HUES64 (cell line): ENCODE data around the gene CFAP61.

ENCODE experiments used
- H3K27ac ChIP-seq: 2 replicates; pipeline ENCODE4 v1.7.0; 2013; ENCODE audit warnings: low read depth, low read length, inconsistent platforms
- H3K27me3 ChIP-seq: 2 replicates; pipeline ENCODE4 v1.6.1; 2013; ENCODE audit warnings: mild to moderate bottlenecking, low read length; ENCODE audit not compliant: insufficient read depth
- H3K36me3 ChIP-seq: 2 replicates; pipeline ENCODE4 v1.6.1; 2013; ENCODE audit warnings: mild to moderate bottlenecking, low read length; ENCODE audit not compliant: insufficient read depth
- H3K4me1 ChIP-seq: 2 replicates; pipeline ENCODE4 v1.6.1; 2013; ENCODE audit warnings: mild to moderate bottlenecking, low read length, moderate library complexity; ENCODE audit not compliant: insufficient read depth
- H3K4me3 ChIP-seq: 2 replicates; pipeline ENCODE4 v1.5.1; 2013; ENCODE audit warnings: mild to moderate bottlenecking, low read length, moderate library complexity
- H3K9ac ChIP-seq: 2 replicates; pipeline ENCODE4 v1.6.1; 2013; ENCODE audit warnings: mild to moderate bottlenecking, low read depth, low read length
- H3K9me3 ChIP-seq: 2 replicates; pipeline ENCODE4 v1.6.1; 2013; ENCODE audit warnings: low read depth, low read length; ENCODE audit not compliant: insufficient read depth
- WGBS: fragments of 150-250, 120-280 bp; methylation state at CpG from one replicate; pipeline ENCODE4 v1.1.7; 2013; ENCODE audit warnings: missing lambda C conversion rate; 5-methylcytosine and 5-hydroxymethylcytosine counted together

The CFAP61 gene

GRCh38 chr20:20181322-20181721 is 129.0 kb downstream of the CFAP61 start:
- H3K4me1 ChIP-seq: no peaks in the 10 kb centered on the region
- H3K27ac ChIP-seq: no peak overlapping the region
- H3K9me3 ChIP-seq: no peaks in the 10 kb centered on the region
- 76% methylated on average over 3 of the region's 3 CpGs for WGBS
- H3K9ac ChIP-seq: no peak overlapping the region
- no peaks in the 10 kb centered on the region for H3K27me3 ChIP-seq
- H3K4me3 ChIP-seq: no peak overlapping the region
- no peaks in the 10 kb centered on the region for H3K36me3 ChIP-seq

GRCh38 chr20:20184149-20184548 is 131.8 kb downstream of the CFAP61 start:
- H3K9me3 ChIP-seq: no peaks in the 10 kb centered on the region
- no peak overlapping the region for H3K9ac ChIP-seq
- no peak overlapping the region for H3K27ac ChIP-seq
- 90% methylated on average over 1 of the region's 1 CpG for WGBS
- H3K4me3 ChIP-seq: no peak overlapping the region
- H3K27me3 ChIP-seq: no peaks in the 10 kb centered on the region
- H3K36me3 ChIP-seq: no peaks in the 10 kb centered on the region
- H3K4me1 ChIP-seq: no peaks in the 10 kb centered on the region

GRCh38 chr20:20184706-20185105 is 132.4 kb downstream of the CFAP61 start:
- Histone ChIP-seq H3K36me3 (no peaks in the 10 kb centered on the region), H3K4me3 (no peak overlapping the region), H3K9ac (no peak overlapping the region), H3K4me1 (no peaks in the 10 kb centered on the region), H3K27ac (no peak overlapping the region), H3K9me3 (no peaks in the 10 kb centered on the region), H3K27me3 (no peaks in the 10 kb centered on the region)
- whole genome bisulfite sequencing: 90% methylated on average over 2 of the region's 2 CpGs

- no peaks in the 10 kb centered on the region for H3K36me3 ChIP-seq
- no peak overlapping the region for H3K4me3 ChIP-seq
- no peaks in the 10 kb centered on the region for H3K4me1 ChIP-seq
- whole genome bisulfite sequencing: 100% methylated on average over 1 of the region's 1 CpG
- no peaks in the 10 kb centered on the region for H3K27me3 ChIP-seq
- H3K9ac ChIP-seq: no peak overlapping the region
- no peaks in the 10 kb centered on the region for H3K9me3 ChIP-seq
- H3K27ac ChIP-seq: no peak overlapping the region
Observed at GRCh38 chr20:20188647-20189046, 136.3 kb downstream of the CFAP61 start.

- 88% methylated on average over 5 of the region's 6 CpGs for WGBS
- Histone ChIP-seq H3K27me3 (no peaks in the 10 kb centered on the region), H3K9me3 (no peaks in the 10 kb centered on the region), H3K4me3 (no peak overlapping the region), H3K9ac (no peak overlapping the region), H3K27ac (no peak overlapping the region), H3K4me1 (no peaks in the 10 kb centered on the region), H3K36me3 (no peaks in the 10 kb centered on the region)
Observed at GRCh38 chr20:20192366-20192765, 140.0 kb downstream of the CFAP61 start.

GRCh38 chr20:20195021-20195705 is 142.8 kb downstream of the CFAP61 start:
- Histone ChIP-seq H3K36me3 (no peaks in the 10 kb centered on the region), H3K27ac (no peak overlapping the region), H3K9ac (no peak overlapping the region), H3K9me3 (no peaks in the 10 kb centered on the region), H3K27me3 (no peaks in the 10 kb centered on the region), H3K4me1 (peaks cover 3% of the 10 kb centered on the region), H3K4me3 (no peak overlapping the region)
- WGBS: 85% methylated on average over 5 of the region's 6 CpGs

GRCh38 chr20:20196610-20197009 is 144.3 kb downstream of the CFAP61 start:
- peaks cover 6% of the 10 kb centered on the region for H3K4me1 ChIP-seq
- H3K27me3 ChIP-seq: no peaks in the 10 kb centered on the region
- H3K9ac ChIP-seq: no peak overlapping the region
- H3K9me3 ChIP-seq: no peaks in the 10 kb centered on the region
- 95% methylated on average over 9 of the region's 10 CpGs for WGBS
- no peak overlapping the region for H3K27ac ChIP-seq
- no peak overlapping the region for H3K4me3 ChIP-seq
- no peaks in the 10 kb centered on the region for H3K36me3 ChIP-seq

- H3K4me1 ChIP-seq: peaks cover 12% of the 10 kb centered on the region
- no peak overlapping the region for H3K9ac ChIP-seq
- no peaks in the 10 kb centered on the region for H3K9me3 ChIP-seq
- no peaks in the 10 kb centered on the region for H3K36me3 ChIP-seq
- H3K27me3 ChIP-seq: no peaks in the 10 kb centered on the region
- H3K27ac ChIP-seq: no peak overlapping the region
- H3K4me3 ChIP-seq: no peak overlapping the region
- 93% methylated on average over 1 of the region's 1 CpG for WGBS
Observed at GRCh38 chr20:20198011-20198410, 145.7 kb downstream of the CFAP61 start.

- Histone ChIP-seq H3K9ac (no peak overlapping the region), H3K27me3 (no peaks in the 10 kb centered on the region), H3K9me3 (no peaks in the 10 kb centered on the region), H3K4me1 (peaks cover 16% of the 10 kb centered on the region), H3K27ac (no peak overlapping the region), H3K36me3 (no peaks in the 10 kb centered on the region), H3K4me3 (no peak overlapping the region)
- 86% methylated on average over 21 of the region's 24 CpGs for WGBS
Observed at GRCh38 chr20:20199361-20200160, 147.2 kb downstream of the CFAP61 start.

- Histone ChIP-seq H3K4me3 (no peak overlapping the region), H3K4me1 (peaks cover 20% of the 10 kb centered on the region), H3K27ac (no peak overlapping the region), H3K27me3 (no peaks in the 10 kb centered on the region), H3K9ac (no peak overlapping the region), H3K9me3 (no peaks in the 10 kb centered on the region), H3K36me3 (no peaks in the 10 kb centered on the region)
- 89% methylated on average over 3 of the region's 3 CpGs for WGBS
Observed at GRCh38 chr20:20201124-20201523, 148.8 kb downstream of the CFAP61 start.

GRCh38 chr20:20201639-20202038 is 149.3 kb downstream of the CFAP61 start:
- no peak overlapping the region for H3K4me3 ChIP-seq
- WGBS: 93% methylated on average over 6 of the region's 7 CpGs
- no peak overlapping the region for H3K27ac ChIP-seq
- H3K4me1 ChIP-seq: peaks cover 20% of the 10 kb centered on the region
- no peaks in the 10 kb centered on the region for H3K9me3 ChIP-seq
- H3K27me3 ChIP-seq: no peaks in the 10 kb centered on the region
- no peak overlapping the region for H3K9ac ChIP-seq
- H3K36me3 ChIP-seq: no peaks in the 10 kb centered on the region
